ENCODE data around the gene DLG2. TPM values are rescaled to one million over a fixed set of nuclear protein-coding genes. Genes with fewer than 3 reads are reported as not detected.
A peak's percentile ranks its signal among the peaks of the same experiment; 100 is the strongest.

The DLG2 gene
- total RNA-seq, 1 experiment from 2014 or later = 0.20 TPM

GRCh38 chr11:83871054-83871453, 1756.1 kb downstream of the DLG2 start:
- no peak for DNase-seq (ENCODE audit: low read depth)
- in situ Hi-C loops (cut with HindIII; ENCODE audit: low pct_unique_long_range_greater_than_20kb, low sequenced_read_pairs) = no loop called here

GRCh38 chr11:83866655-83867054, 1760.5 kb downstream of the DLG2 start:
- in situ Hi-C loops (cut with HindIII; ENCODE audit: low pct_unique_long_range_greater_than_20kb, low sequenced_read_pairs) = no loop called here
- no peak for DNase-seq (ENCODE audit: low read depth)

GRCh38 chr11:83865636-83866461, 1761.3 kb downstream of the DLG2 start:
- DNase-seq (ENCODE audit: low read depth) = peak; percentile 54
- in situ Hi-C loops (cut with HindIII; ENCODE audit: low pct_unique_long_range_greater_than_20kb, low sequenced_read_pairs) = no loop called here

GRCh38 chr11:83864412-83865057, 1762.6 kb downstream of the DLG2 start:
- in situ Hi-C loops (cut with HindIII; ENCODE audit: low pct_unique_long_range_greater_than_20kb, low sequenced_read_pairs) = no loop called here
- DNase-seq (ENCODE audit: low read depth) = peak; percentile 67

- no peak for DNase-seq (ENCODE audit: low read depth)
- in situ Hi-C loops (cut with HindIII; ENCODE audit: low pct_unique_long_range_greater_than_20kb, low sequenced_read_pairs) = no loop called here
Measured at GRCh38 chr11:83863272-83863671, 1763.9 kb downstream of the DLG2 start.

- no peak for DNase-seq (ENCODE audit: low read depth)
- in situ Hi-C loops (cut with HindIII; ENCODE audit: low pct_unique_long_range_greater_than_20kb, low sequenced_read_pairs) = no loop called here
Measured at GRCh38 chr11:83862691-83863090, 1764.5 kb downstream of the DLG2 start.

GRCh38 chr11:83862033-83862432, 1765.1 kb downstream of the DLG2 start:
- no peak for DNase-seq (ENCODE audit: low read depth)
- in situ Hi-C loops (cut with HindIII; ENCODE audit: low pct_unique_long_range_greater_than_20kb, low sequenced_read_pairs) = no loop called here

- DNase-seq (ENCODE audit: low read depth) = no peak
- in situ Hi-C loops (cut with HindIII; ENCODE audit: low pct_unique_long_range_greater_than_20kb, low sequenced_read_pairs) = no loop called here
Measured at GRCh38 chr11:83858694-83859093, 1768.5 kb downstream of the DLG2 start.

- no peak for DNase-seq (ENCODE audit: low read depth)
- in situ Hi-C loops (cut with HindIII; ENCODE audit: low pct_unique_long_range_greater_than_20kb, low sequenced_read_pairs) = no loop called here
Measured at GRCh38 chr11:83855237-83855636, 1771.9 kb downstream of the DLG2 start.

GRCh38 chr11:83852775-83853442, 1774.2 kb downstream of the DLG2 start:
- in situ Hi-C loops (cut with HindIII; ENCODE audit: low pct_unique_long_range_greater_than_20kb, low sequenced_read_pairs) = no loop called here
- DNase-seq (ENCODE audit: low read depth) = peak; percentile 30

GRCh38 chr11:83852012-83852411, 1775.1 kb downstream of the DLG2 start:
- in situ Hi-C loops (cut with HindIII; ENCODE audit: low pct_unique_long_range_greater_than_20kb, low sequenced_read_pairs) = no loop called here

GRCh38 chr11:83847467-83848034, 1779.6 kb downstream of the DLG2 start:
- in situ Hi-C loops (cut with HindIII; ENCODE audit: low pct_unique_long_range_greater_than_20kb, low sequenced_read_pairs) = no loop called here
- no peak for DNase-seq (ENCODE audit: low read depth)

More at GRCh38 chr11:83852012-83852411, 1775.1 kb downstream of the DLG2 start:
- DNase-seq (ENCODE audit: low read depth) = no peak

GRCh38 chr11:83845797-83846196, 1781.3 kb downstream of the DLG2 start:
- no peak for DNase-seq (ENCODE audit: low read depth)
- in situ Hi-C loops (cut with HindIII; ENCODE audit: low pct_unique_long_range_greater_than_20kb, low sequenced_read_pairs) = no loop called here

GRCh38 chr11:83840326-83840725, 1786.8 kb downstream of the DLG2 start:
- no peak for DNase-seq (ENCODE audit: low read depth)
- in situ Hi-C loops (cut with HindIII; ENCODE audit: low pct_unique_long_range_greater_than_20kb, low sequenced_read_pairs) = no loop called here

- in situ Hi-C loops (cut with HindIII; ENCODE audit: low pct_unique_long_range_greater_than_20kb, low sequenced_read_pairs) = no loop called here
Measured at GRCh38 chr11:83836883-83837654, 1790.1 kb downstream of the DLG2 start.

GRCh38 chr11:83836065-83836464, 1791.1 kb downstream of the DLG2 start:
- in situ Hi-C loops (cut with HindIII; ENCODE audit: low pct_unique_long_range_greater_than_20kb, low sequenced_read_pairs) = no loop called here
- DNase-seq (ENCODE audit: low read depth) = no peak

More at GRCh38 chr11:83836883-83837654, 1790.1 kb downstream of the DLG2 start:
- peak; percentile 40 for DNase-seq (ENCODE audit: low read depth)

GRCh38 chr11:83835423-83835822, 1791.7 kb downstream of the DLG2 start:
- in situ Hi-C loops (cut with HindIII; ENCODE audit: low pct_unique_long_range_greater_than_20kb, low sequenced_read_pairs) = no loop called here
- no peak for DNase-seq (ENCODE audit: low read depth)

GRCh38 chr11:83831929-83832328, 1795.2 kb downstream of the DLG2 start:
- in situ Hi-C loops (cut with HindIII; ENCODE audit: low pct_unique_long_range_greater_than_20kb, low sequenced_read_pairs) = no loop called here
- DNase-seq (ENCODE audit: low read depth) = no peak
